Measurements from ENCODE around the gene MELTF.

Gene MELTF

DNA sequence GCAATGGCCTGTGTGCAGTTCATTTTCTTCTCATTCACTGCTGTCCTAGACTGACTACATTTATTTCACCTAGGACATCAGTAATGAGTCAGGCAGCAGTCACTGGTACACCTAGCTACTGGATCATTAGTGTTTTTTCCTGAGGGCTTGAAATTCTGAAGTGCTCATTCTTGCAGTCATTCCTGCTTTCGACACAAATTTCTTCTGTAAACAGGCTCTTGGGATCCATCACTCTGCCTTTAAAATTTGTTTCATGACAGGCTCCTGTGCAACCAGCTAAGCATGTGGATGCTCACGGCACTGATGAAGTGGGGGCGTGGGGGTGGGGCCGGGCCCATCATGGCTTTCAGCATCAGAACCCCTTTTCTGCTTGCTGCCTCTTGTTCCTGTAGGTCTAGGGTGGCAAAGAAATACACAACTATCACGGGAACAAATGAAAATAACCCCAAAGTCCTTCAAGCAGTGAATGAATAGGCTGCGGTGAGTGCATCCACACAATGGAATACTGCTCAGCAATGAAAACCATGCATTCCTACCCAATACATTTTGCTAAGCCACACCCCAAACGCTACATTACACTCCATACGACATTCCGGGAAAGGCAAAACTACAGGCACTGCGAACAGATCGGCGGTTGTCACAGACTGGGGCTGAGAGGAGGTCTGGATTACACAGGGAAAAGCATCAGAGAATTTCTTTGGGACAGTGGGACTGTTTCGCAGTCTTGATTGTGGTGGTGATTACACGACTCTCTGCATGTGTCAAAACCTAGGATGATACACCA is 9.3 kb upstream of the MELTF start:
- TF ChIP-seq SIN3A (IDR thresholded peaks at IDR 0.05; ENCODE audit: borderline replicate concordance, insufficient read depth, low read length): no peak
- TF ChIP-seq TAF1 (IDR thresholded peaks at IDR 0.05; ENCODE audit: borderline replicate concordance, insufficient read depth, low read length): no peak
- no peak for TF ChIP-seq POLR2AphosphoS5 (IDR thresholded peaks at IDR 0.05; ENCODE audit: low read depth, low read length)
- no peak for TF ChIP-seq FOXP2 (optimal IDR thresholded peaks at IDR 0.05; ENCODE audit: borderline replicate concordance, extremely low read depth, extremely low read length, insufficient read depth)
- TF ChIP-seq, protein P1, sequence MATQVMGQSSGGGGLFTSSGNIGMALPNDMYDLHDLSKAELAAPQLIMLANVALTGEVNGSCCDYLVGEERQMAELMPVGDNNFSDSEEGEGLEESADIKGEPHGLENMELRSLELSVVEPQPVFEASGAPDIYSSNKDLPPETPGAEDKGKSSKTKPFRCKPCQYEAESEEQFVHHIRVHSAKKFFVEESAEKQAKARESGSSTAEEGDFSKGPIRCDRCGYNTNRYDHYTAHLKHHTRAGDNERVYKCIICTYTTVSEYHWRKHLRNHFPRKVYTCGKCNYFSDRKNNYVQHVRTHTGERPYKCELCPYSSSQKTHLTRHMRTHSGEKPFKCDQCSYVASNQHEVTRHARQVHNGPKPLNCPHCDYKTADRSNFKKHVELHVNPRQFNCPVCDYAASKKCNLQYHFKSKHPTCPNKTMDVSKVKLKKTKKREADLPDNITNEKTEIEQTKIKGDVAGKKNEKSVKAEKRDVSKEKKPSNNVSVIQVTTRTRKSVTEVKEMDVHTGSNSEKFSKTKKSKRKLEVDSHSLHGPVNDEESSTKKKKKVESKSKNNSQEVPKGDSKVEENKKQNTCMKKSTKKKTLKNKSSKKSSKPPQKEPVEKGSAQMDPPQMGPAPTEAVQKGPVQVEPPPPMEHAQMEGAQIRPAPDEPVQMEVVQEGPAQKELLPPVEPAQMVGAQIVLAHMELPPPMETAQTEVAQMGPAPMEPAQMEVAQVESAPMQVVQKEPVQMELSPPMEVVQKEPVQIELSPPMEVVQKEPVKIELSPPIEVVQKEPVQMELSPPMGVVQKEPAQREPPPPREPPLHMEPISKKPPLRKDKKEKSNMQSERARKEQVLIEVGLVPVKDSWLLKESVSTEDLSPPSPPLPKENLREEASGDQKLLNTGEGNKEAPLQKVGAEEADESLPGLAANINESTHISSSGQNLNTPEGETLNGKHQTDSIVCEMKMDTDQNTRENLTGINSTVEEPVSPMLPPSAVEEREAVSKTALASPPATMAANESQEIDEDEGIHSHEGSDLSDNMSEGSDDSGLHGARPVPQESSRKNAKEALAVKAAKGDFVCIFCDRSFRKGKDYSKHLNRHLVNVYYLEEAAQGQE (IDR thresholded peaks at IDR 0.05; ENCODE audit: insufficient read depth in 1 of 2, low read depth in 2 of 2, low read length in 2 of 2): no peak

DNA sequence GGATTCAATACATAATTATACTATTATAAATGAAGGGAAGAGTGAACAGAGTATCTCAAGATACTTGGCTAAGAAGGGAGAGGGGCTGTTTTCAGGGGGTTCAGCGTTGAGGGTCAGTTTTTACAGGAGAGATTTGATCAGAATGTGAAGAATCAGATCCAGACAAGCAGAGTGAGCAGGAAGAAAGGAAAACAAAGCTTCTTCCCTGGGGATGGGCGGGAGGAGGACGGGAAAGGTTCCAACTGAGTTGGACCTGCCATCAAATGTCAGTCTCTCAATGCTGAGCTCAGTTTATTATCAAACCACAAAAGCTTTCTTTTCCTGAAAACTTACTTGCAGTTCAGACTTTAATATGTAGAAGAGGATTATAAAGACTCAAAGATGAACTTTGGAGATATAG is 6.0 kb upstream of the MELTF start:
- TF ChIP-seq POLR2AphosphoS5 (IDR thresholded peaks at IDR 0.05; ENCODE audit: low read depth, low read length): no peak
- TF ChIP-seq, protein P1 (IDR thresholded peaks at IDR 0.05; ENCODE audit: insufficient read depth in 1 of 2, low read depth in 2 of 2, low read length in 2 of 2): no peak

DNA sequence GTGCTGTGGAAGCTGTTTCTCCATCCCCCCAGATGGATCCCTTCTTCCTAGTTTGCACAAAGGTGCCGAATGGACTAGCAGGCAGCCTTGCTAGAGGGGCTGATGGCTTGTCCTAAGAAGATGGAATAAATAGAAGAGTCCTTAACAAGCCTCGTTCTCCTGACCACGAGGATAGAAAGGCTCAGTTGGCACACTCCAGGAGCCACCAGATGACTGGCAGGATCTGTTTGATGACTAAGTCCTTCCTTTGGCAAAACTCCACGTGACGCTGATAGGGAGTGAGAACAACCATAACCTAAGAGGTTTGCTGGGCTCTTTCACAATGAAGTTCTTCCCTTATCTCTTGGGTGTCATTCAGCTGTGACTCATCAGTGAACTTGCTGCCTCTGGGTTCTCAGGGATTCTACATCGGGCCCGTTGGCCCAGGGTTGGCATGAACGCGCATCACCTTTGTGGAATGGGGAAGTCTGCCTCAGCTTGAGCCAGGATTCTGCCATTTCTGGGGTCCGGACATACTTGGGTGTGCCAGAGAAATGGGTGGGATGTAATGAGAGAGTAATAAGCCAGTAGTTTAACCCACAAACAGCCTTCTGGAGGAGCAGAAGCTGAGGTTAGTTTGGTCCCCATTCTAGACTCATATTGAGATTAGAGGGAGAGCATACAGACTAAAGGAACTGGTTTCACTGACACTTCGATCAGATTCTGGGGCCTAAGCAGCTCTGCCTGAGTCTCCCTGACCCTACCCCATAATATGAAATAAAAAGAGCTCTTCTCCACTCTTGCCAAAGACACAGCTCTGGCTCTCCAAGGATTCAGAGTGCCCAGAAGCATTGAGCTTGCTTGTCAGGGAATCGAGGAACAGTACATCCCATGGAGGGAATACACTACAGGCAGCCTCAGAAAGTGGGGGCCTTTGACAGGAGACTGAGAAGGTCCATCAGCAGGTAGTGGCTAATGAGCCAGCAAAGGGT is 2.0 kb upstream of the MELTF start:
- TF ChIP-seq SIN3A (IDR thresholded peaks at IDR 0.05; ENCODE audit: borderline replicate concordance, insufficient read depth, low read length) (no peak), FOXP2 (optimal IDR thresholded peaks at IDR 0.05; ENCODE audit: borderline replicate concordance, extremely low read depth, extremely low read length, insufficient read depth) (no peak), TAF1 (IDR thresholded peaks at IDR 0.05; ENCODE audit: borderline replicate concordance, insufficient read depth, low read length) (no peak), POLR2AphosphoS5 (IDR thresholded peaks at IDR 0.05; ENCODE audit: low read depth, low read length) (no peak)
- TF ChIP-seq, protein P1 (IDR thresholded peaks at IDR 0.05; ENCODE audit: insufficient read depth in 1 of 2, low read depth in 2 of 2, low read length in 2 of 2): no peak

DNA sequence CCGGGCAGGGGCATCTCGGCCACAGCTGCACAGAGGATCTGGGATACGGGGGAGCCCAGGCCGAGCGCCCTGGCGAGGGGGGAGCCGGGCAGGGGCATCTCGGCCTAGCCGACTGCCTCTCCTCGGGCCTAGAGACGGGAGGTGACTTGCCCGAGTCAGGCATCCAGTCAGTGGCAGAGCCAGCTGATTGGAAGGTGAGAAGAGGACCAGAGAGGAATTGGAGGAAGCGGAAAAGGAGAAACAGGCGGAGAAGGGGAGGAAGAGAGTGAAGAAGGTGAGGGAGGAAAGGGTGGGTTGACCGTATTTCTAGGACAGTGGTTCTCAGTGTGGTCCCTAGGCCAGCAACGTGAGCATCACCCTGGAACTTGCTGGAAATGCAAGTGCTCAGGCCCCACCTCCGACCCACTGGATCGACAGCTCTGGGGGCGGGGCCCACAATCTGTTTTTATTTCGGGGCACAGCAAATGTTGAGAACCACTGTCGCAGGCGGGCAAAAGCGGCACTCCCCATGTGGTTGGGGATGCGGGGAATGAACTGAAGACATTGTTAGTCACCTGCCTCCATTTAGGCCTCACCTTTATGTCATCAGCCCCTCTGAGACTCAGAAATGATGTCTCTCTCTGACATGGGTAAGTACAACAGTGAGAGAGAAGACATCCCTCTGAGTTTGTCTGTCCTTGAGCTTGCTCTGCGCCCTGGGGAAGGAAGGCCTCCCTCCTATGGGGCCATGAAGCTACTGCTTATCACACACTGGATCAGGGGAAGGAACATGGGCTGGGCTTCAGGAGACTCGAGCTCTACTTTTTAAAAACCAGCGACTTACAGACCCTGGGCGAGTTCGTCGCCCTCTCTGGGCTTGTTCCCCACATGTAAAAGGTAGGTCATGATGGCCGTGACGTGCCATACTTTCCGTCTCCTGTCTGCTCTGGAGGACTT is 1.0 kb upstream of the MELTF start:
- TF ChIP-seq SIN3A (IDR thresholded peaks at IDR 0.05; ENCODE audit: borderline replicate concordance, insufficient read depth, low read length): no peak
- TF ChIP-seq, protein P1 (IDR thresholded peaks at IDR 0.05; ENCODE audit: insufficient read depth in 1 of 2, low read depth in 2 of 2, low read length in 2 of 2): no peak
- no peak for TF ChIP-seq POLR2AphosphoS5 (IDR thresholded peaks at IDR 0.05; ENCODE audit: low read depth, low read length)
- no peak for TF ChIP-seq FOXP2 (optimal IDR thresholded peaks at IDR 0.05; ENCODE audit: borderline replicate concordance, extremely low read depth, extremely low read length, insufficient read depth)
- TF ChIP-seq TAF1 (IDR thresholded peaks at IDR 0.05; ENCODE audit: borderline replicate concordance, insufficient read depth, low read length): no peak
